Activated CD4-positive, alpha-beta T cell treated with anti-CD3 and anti-CD28 coated beads, Interleukin-2, Interleukin-6, amounts not matched to agents 100 ng/mL and 50 ng/mL, durations not matched to agents 16 hours and 8 hours (primary cell): Measurements from ENCODE around the gene OBSCN.

Experiments
- DNase-seq: peaks from one replicate; pipeline ENCODE4 v3.0.0-alpha.2; 2020

The OBSCN gene

GRCh38 chr1:228312136-228312764 lies 104.4 kb downstream of the OBSCN start:
- DNase-seq = no peak

GRCh38 chr1:228313536-228314277 lies 105.9 kb downstream of the OBSCN start:
- no peak for DNase-seq

GRCh38 chr1:228314315-228314657 lies 106.4 kb downstream of the OBSCN start:
- no peak for DNase-seq

- no peak for DNase-seq
Observed at GRCh38 chr1:228314658-228315483, 107.0 kb downstream of the OBSCN start.

GRCh38 chr1:228315484-228315944 lies 107.7 kb downstream of the OBSCN start:
- DNase-seq = no peak

GRCh38 chr1:228315945-228316588 lies 108.2 kb downstream of the OBSCN start:
- no peak for DNase-seq

GRCh38 chr1:228316589-228317387 lies 108.9 kb downstream of the OBSCN start:
- DNase-seq = no peak

- no peak for DNase-seq
Observed at GRCh38 chr1:228317411-228317828, 109.6 kb downstream of the OBSCN start.

GRCh38 chr1:228317891-228318810 lies 110.3 kb downstream of the OBSCN start:
- DNase-seq = no peak

GRCh38 chr1:228318823-228319241 lies 111.0 kb downstream of the OBSCN start:
- DNase-seq = no peak

- DNase-seq = no peak
Observed at GRCh38 chr1:228319352-228320088, 111.7 kb downstream of the OBSCN start.

- DNase-seq = no peak
Observed at GRCh38 chr1:228320394-228320793, 112.5 kb downstream of the OBSCN start.

GRCh38 chr1:228321435-228321834 lies 113.6 kb downstream of the OBSCN start:
- no peak for DNase-seq

GRCh38 chr1:228321895-228322294 lies 114.1 kb downstream of the OBSCN start:
- no peak for DNase-seq

GRCh38 chr1:228323401-228323800 lies 115.6 kb downstream of the OBSCN start:
- DNase-seq = no peak

GRCh38 chr1:228325267-228325666 lies 117.4 kb downstream of the OBSCN start:
- DNase-seq = no peak

GRCh38 chr1:228329887-228330286 lies 122.0 kb downstream of the OBSCN start:
- no peak for DNase-seq

GRCh38 chr1:228332797-228333738 lies 125.2 kb downstream of the OBSCN start:
- no peak for DNase-seq

- DNase-seq = no peak
Observed at GRCh38 chr1:228333739-228334115, 125.9 kb downstream of the OBSCN start.
